Stimulated activated naive CD8-positive, alpha-beta T cell treated with anti-CD3 and anti-CD28 coated beads, Interleukin-15, amount 100 ng/mL, for 72 hours (primary cell): ENCODE measurements around the gene RPS2.

Experiments used
- ATAC-seq: fragments of 150-1000 bp; cut with Tn5 transposase; 2 replicates; pipeline ENCODE4 v1.10.0; 2021; ENCODE audit warnings: mild to moderate bottlenecking, moderate library complexity
- DNase-seq, 2 donors: peaks; one replicate each; pipeline ENCODE4 v3.0.0; 2021 to 2022
- H3K27ac Mint-ChIP-seq, 2 donors: one replicate each; pipeline ENCODE4 v1.8.0; 2022; ENCODE audit warnings: mild to moderate bottlenecking in 2 of 2, mixed read lengths in 2 of 2, moderate library complexity in 2 of 2
- H3K27me3 Mint-ChIP-seq: one replicate; pipeline ENCODE4 v1.8.0; 2022; ENCODE audit warnings: mixed read lengths
- H3K4me1 Mint-ChIP-seq: one replicate; pipeline ENCODE4 v1.8.0; 2022; ENCODE audit warnings: mild to moderate bottlenecking, mixed read lengths
- H3K4me3 Mint-ChIP-seq, 2 donors: one replicate each; pipeline ENCODE4 v1.8.0; 2022; ENCODE audit warnings: mild to moderate bottlenecking in 2 of 2, mixed read lengths in 2 of 2, moderate library complexity in 1 of 2
- H3K9me3 Mint-ChIP-seq, 2 donors: one replicate each; pipeline ENCODE4 v1.8.0; 2022; ENCODE audit warnings: mixed read lengths in 2 of 2

Gene RPS2

GRCh38 chr16:1979271-1980029, 14.8 kb upstream of the RPS2 start:
- Mint-ChIP-seq H3K4me3 (peak overlapping the region in 1 of 2 donors; percentile 18), H3K4me1 (peaks cover 37% of the 10 kb centered on the region), H3K27me3 (peaks cover 46% of the 10 kb centered on the region), H3K9me3 (no peaks in the 10 kb centered on the region), H3K27ac (peak overlapping the region in 1 of 2 donors; percentile 19)
- peak in 1 of 2 donors; percentile 23 for DNase-seq
- no peak for ATAC-seq

GRCh38 chr16:1978476-1979120, 14.0 kb upstream of the RPS2 start:
- DNase-seq (no peak), ATAC-seq (no peak)
- Mint-ChIP-seq H3K27me3 (peaks cover 43% of the 10 kb centered on the region), H3K4me3 (no peak overlapping the region), H3K9me3 (no peaks in the 10 kb centered on the region), H3K4me1 (peaks cover 43% of the 10 kb centered on the region), H3K27ac (no peak overlapping the region)

- Mint-ChIP-seq H3K27ac (no peak overlapping the region), H3K27me3 (peaks cover 36% of the 10 kb centered on the region), H3K9me3 (no peaks in the 10 kb centered on the region), H3K4me1 (peaks cover 46% of the 10 kb centered on the region), H3K4me3 (no peak overlapping the region)
- no peak for ATAC-seq
- no peak for DNase-seq
These were observed 13.2 kb upstream of the RPS2 start for GRCh38 chr16:1977875-1978268.

GRCh38 chr16:1976951-1977874, 12.6 kb upstream of the RPS2 start:
- Mint-ChIP-seq H3K27me3 (peaks cover 29% of the 10 kb centered on the region), H3K4me3 (no peak overlapping the region), H3K27ac (no peak overlapping the region), H3K9me3 (no peaks in the 10 kb centered on the region), H3K4me1 (peaks cover 44% of the 10 kb centered on the region)
- ATAC-seq (no peak), DNase-seq (no peak)

GRCh38 chr16:1976216-1976520, 11.5 kb upstream of the RPS2 start:
- no peak for ATAC-seq
- DNase-seq: no peak
- no peak overlapping the region for H3K27ac Mint-ChIP-seq
- H3K4me1 Mint-ChIP-seq: peaks cover 44% of the 10 kb centered on the region
- H3K9me3 Mint-ChIP-seq: no peaks in the 10 kb centered on the region
- no peak overlapping the region for H3K4me3 Mint-ChIP-seq
- peaks cover 19% of the 10 kb centered on the region for H3K27me3 Mint-ChIP-seq

GRCh38 chr16:1975432-1976215, 11.0 kb upstream of the RPS2 start:
- peaks cover 44% of the 10 kb centered on the region for H3K4me1 Mint-ChIP-seq
- no peak overlapping the region for H3K27ac Mint-ChIP-seq
- DNase-seq (no peak), ATAC-seq (no peak)
- H3K27me3 Mint-ChIP-seq: peaks cover 13% of the 10 kb centered on the region
- no peak overlapping the region for H3K4me3 Mint-ChIP-seq
- H3K9me3 Mint-ChIP-seq: no peaks in the 10 kb centered on the region

- no peak for ATAC-seq
These were observed 9.8 kb upstream of the RPS2 start for GRCh38 chr16:1974157-1975070.

GRCh38 chr16:1973461-1974156, 9.0 kb upstream of the RPS2 start:
- Mint-ChIP-seq H3K4me1 (peaks cover 46% of the 10 kb centered on the region), H3K9me3 (no peaks in the 10 kb centered on the region), H3K27ac (peak overlapping the region; percentile 37 to 99), H3K27me3 (no peaks in the 10 kb centered on the region), H3K4me3 (peak overlapping the region; percentile 12 to 60)
- DNase-seq: no peak
- ATAC-seq: no peak

More at GRCh38 chr16:1974157-1975070, 9.8 kb upstream of the RPS2 start:
- DNase-seq: no peak
- Mint-ChIP-seq H3K9me3 (no peaks in the 10 kb centered on the region), H3K4me1 (peaks cover 46% of the 10 kb centered on the region), H3K27me3 (peaks cover 1% of the 10 kb centered on the region), H3K27ac (no peak overlapping the region), H3K4me3 (no peak overlapping the region)

- ATAC-seq (no peak), DNase-seq (peak in 1 of 2 donors; percentile 26)
- peaks cover 49% of the 10 kb centered on the region for H3K4me1 Mint-ChIP-seq
- H3K4me3 Mint-ChIP-seq: peak overlapping the region; percentile 94 to 100
- no peaks in the 10 kb centered on the region for H3K9me3 Mint-ChIP-seq
- no peaks in the 10 kb centered on the region for H3K27me3 Mint-ChIP-seq
- peak overlapping the region; percentile 94 to 99 for H3K27ac Mint-ChIP-seq
These were observed 7.9 kb upstream of the RPS2 start for GRCh38 chr16:1972490-1972877.

GRCh38 chr16:1971796-1972489, 7.3 kb upstream of the RPS2 start, which contains the start of gene TBL3:
TSS of gene TBL3 (plus strand) at chr16:1972053. CDS start at chr16:1972165, 112 bp downstream.
- ATAC-seq (peak; percentile 97), DNase-seq (peak; percentile 97 to 98)
- H3K27me3 Mint-ChIP-seq: no peaks in the 10 kb centered on the region
- peak within 1 kb of the TSS; percentile 94 to 100 for H3K4me3 Mint-ChIP-seq
- no peaks in the 10 kb centered on the region for H3K9me3 Mint-ChIP-seq
- H3K4me1 Mint-ChIP-seq: peaks cover 54% of the 10 kb centered on the region
- peak within 1 kb of the TSS; percentile 94 to 99 for H3K27ac Mint-ChIP-seq

GRCh38 chr16:1968146-1968953, 3.7 kb upstream of the RPS2 start:
- H3K4me1 Mint-ChIP-seq: peaks cover 57% of the 10 kb centered on the region
- no peaks in the 10 kb centered on the region for H3K9me3 Mint-ChIP-seq
- DNase-seq (no peak), ATAC-seq (no peak)
- no peak overlapping the region for H3K4me3 Mint-ChIP-seq
- peak overlapping the region in 1 of 2 donors; percentile 54 for H3K27ac Mint-ChIP-seq
- H3K27me3 Mint-ChIP-seq: no peaks in the 10 kb centered on the region

- no peaks in the 10 kb centered on the region for H3K27me3 Mint-ChIP-seq
These were observed 1.8 kb upstream of the RPS2 start, which contains the start of gene RNF151 for GRCh38 chr16:1966460-1966859. TSS of gene RNF151 (plus strand) at chr16:1966856. CDS start at chr16:1966882, 26 bp downstream.

More at GRCh38 chr16:1966460-1966859, 1.8 kb upstream of the RPS2 start, which contains the start of gene RNF151:
- no peaks in the 10 kb centered on the region for H3K9me3 Mint-ChIP-seq
- peaks cover 59% of the 10 kb centered on the region for H3K4me1 Mint-ChIP-seq
- peak within 1 kb of the TSS; percentile 98 for H3K27ac Mint-ChIP-seq
- ATAC-seq: no peak
- H3K4me3 Mint-ChIP-seq: peak within 1 kb of the TSS; percentile 94 to 98
- DNase-seq: no peak
